RWPE1 (cell line): ENCODE data around the gene CYP27B1.

ENCODE experiments used
- CTCF ChIA-PET: fragments of 350-600 bp; sonication (Branson Sonifier 250); formaldehyde crosslinking; extraction: SDS; loops from one replicate; lab custom pipeline; 2021; lab: Yijun Ruan, JAX
- POLR2A ChIA-PET: fragments of 400-600 bp; formaldehyde crosslinking; extraction: SDS; loops from one replicate; lab custom pipeline; 2020; ENCODE audit warnings: antibody characterized with exemption; ENCODE audit not compliant: low non-redundant PET; lab: Yijun Ruan, JAX
- DNase-seq: peaks from one replicate; pipeline ENCODE4 v3.0.0; 2012; ENCODE audit warnings: low spot score
- H3K27ac ChIP-seq: fragments of 450-650 bp; 2 replicates; pipeline ENCODE4 v1.5.1; 2017
- CTCF ChIP-seq: fragments of 450-650 bp; conservative IDR thresholded peaks from 2 replicates; pipeline ENCODE4 v1.5.1; 2017; ENCODE audit warnings: low read depth, mild to moderate bottlenecking

The CYP27B1 gene

GRCh38 chr12:57766464-57767304 is at the start of gene CYP27B1:
Gene CYP27B1, minus strand, starts transcription at chr12:57767078. Its CDS starts 37 bp downstream, at chr12:57767041.
- ChIA-PET POLR2A (no interaction called here), CTCF (interaction anchor here (0.6 to 2.3 kb wide), 6 partner anchors 8 to 762 kb away, joined by 3 to 9 read pairs (median 4); partner anchors contain the start of gene TSFM)
- no peak for TF ChIP-seq CTCF
- peak within 1 kb of the TSS; percentile 89 for H3K27ac ChIP-seq
- peak; percentile 68 for DNase-seq

GRCh38 chr12:57816001-57816854 is 49.4 kb upstream of the CYP27B1 start:
- TF ChIP-seq CTCF, result no peak
- CTCF ChIA-PET, result interaction anchor here (0.6 to 0.8 kb wide), 2 partner anchors 12 to 89 kb away, joined by 3 to 5 read pairs; no protein-coding TSS in a partner anchor
- peak overlapping the region; percentile 17; the same call in 1 of the 2 replicates for H3K27ac ChIP-seq
- POLR2A ChIA-PET, result interaction anchor here (0.5 kb wide), 1 partner anchor 63 kb away, joined by 3 read pairs; no protein-coding TSS in a partner anchor
- DNase-seq, result no peak

- H3K27ac ChIP-seq, result peak overlapping the region; percentile 17; the same call in 1 of the 2 replicates
- DNase-seq, result no peak
- CTCF ChIA-PET, result interaction anchor here (0.5 to 0.7 kb wide), 2 partner anchors 24 to 81 kb away, joined by 3 read pairs; no protein-coding TSS in a partner anchor
- POLR2A ChIA-PET, result interaction anchor here (0.5 kb wide), 1 partner anchor 64 kb away, joined by 3 read pairs; no protein-coding TSS in a partner anchor
- TF ChIP-seq CTCF, result no peak
These were observed 48.5 kb upstream of the CYP27B1 start for GRCh38 chr12:57815177-57816000.

GRCh38 chr12:57813971-57814772 is 47.3 kb upstream of the CYP27B1 start:
- no peak overlapping the region for H3K27ac ChIP-seq
- DNase-seq, result no peak
- ChIA-PET CTCF (interaction anchor here (0.9 to 3.2 kb wide), 2 partner anchors 11 to 1901 kb away, joined by 4 to 12 read pairs; no protein-coding TSS in a partner anchor), POLR2A (no interaction called here)
- no peak for TF ChIP-seq CTCF

GRCh38 chr12:57813111-57813970 is 46.5 kb upstream of the CYP27B1 start:
- ChIA-PET CTCF (interaction anchor here (0.6 to 3.2 kb wide), 2 partner anchors 10 to 126 kb away, joined by 3 to 12 read pairs; no protein-coding TSS in a partner anchor), POLR2A (no interaction called here)
- DNase-seq, result no peak
- 0 out of 2 replicates have a peak overlapping the region, but pooled peaks have one; percentile 4 for H3K27ac ChIP-seq
- no peak for TF ChIP-seq CTCF
